HG02571 (cell line): ENCODE data around the gene PAX2.

Experiments
- ATAC-seq: cut with Tn5 transposase; IDR thresholded peaks from one replicate; pipeline ENCODE4 v1.9.1; 2021; ENCODE audit warnings: mild to moderate bottlenecking, moderate library complexity; ENCODE audit not compliant: unreplicated experiment

Gene PAX2

GRCh38 chr10:100749309-100750217 lies 4.2 kb downstream of the PAX2 start:
- no peak for ATAC-seq

DNA sequence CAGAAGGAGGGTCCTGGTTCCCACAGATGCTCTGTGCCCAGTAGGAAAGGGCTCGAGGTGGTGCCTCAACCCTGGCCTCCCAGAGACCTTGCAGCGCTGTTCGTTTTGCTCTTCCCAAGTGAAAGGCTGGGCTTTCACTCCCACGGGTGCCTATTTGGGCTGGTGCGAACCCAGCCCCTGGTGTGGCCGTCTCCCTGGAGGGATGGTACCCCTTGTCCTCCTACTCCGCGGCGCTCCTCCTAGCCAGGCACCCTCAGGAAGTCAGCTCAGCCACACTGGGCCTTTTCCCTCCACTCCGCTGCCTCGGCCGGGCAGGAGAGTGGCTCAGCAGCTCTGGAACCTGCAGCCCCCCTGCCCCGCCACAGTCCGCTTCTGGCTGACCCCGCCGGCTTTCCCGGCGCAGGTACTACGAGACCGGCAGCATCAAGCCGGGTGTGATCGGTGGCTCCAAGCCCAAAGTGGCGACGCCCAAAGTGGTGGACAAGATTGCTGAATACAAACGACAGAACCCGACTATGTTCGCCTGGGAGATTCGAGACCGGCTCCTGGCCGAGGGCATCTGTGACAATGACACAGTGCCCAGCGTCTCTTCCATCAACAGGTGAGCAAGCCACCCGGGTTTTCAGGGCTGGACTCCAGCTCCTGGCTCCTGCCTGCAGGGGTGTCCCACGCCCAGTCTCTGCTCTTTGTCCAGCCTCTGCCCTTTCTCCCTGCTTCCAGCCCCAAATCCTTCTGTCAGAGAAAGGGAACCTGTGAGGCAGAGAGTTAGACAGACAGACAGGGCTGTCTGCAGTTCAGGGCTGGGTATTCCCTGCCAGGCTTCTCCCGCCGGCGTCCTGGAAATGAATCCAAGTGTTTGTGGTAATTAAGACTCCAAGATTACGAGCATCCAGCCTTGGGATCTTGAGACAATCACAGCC lies 5.2 kb downstream of the PAX2 start:
- ATAC-seq = no peak

DNA sequence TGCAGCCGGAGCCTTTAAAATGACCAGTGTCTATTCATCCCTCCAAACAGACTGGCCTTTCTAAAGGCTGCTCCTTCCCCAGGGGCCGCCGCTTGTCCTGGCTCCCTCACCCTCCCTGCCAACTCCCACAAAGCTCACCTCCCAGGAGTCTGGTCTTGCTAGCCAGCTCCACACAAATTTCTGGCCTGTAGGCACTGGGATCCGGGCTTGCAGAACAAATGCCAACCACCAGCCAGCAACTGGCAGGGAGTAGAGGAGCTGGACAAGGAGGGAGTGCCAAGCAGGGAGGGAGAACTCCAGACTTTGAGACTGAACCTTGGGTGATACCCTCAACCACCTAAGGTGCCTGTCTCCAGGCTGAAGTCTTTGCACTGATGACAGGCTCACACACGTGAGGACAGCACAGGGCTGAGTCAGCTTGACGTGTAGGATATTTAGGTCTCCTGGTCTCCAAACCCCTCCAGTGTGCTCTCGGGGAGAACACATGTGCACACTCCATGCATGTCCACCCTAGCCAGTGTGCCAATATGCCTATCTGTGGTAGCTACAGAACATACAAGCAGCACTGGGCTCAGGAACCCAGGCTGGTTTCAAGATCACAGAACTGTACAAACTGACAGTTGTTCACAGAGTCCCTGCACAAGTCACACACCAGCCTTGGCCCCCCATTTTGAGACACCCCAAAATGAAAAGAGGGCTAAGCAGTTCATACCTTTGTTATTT lies 6.0 kb downstream of the PAX2 start:
- no peak for ATAC-seq

- ATAC-seq = no peak
These were observed 10.4 kb downstream of the PAX2 start for GRCh38 chr10:100755821-100756220.

DNA sequence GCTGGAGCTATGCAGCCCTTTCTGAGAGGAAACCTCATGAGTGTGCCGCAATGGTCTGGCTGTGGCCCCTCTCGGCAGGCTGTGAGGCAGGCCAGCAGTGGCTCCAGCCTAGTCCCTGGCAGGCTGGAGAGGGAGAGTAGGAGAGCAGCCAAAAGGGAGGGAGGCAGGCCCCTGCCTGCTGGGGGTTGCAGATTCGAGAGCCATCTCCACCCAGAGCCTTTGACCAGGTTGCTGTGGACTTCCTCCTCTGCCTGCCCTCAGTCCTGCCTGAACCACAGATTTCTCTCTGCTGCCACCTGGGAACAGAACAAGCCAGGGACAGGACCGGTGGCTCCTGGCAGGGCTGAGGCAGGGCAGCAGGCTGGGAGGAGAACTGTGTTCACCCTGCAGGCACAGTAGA lies 13.9 kb downstream of the PAX2 start:
- ATAC-seq = no peak

GRCh38 chr10:100760726-100761125 lies 15.3 kb downstream of the PAX2 start:
- no peak for ATAC-seq

DNA sequence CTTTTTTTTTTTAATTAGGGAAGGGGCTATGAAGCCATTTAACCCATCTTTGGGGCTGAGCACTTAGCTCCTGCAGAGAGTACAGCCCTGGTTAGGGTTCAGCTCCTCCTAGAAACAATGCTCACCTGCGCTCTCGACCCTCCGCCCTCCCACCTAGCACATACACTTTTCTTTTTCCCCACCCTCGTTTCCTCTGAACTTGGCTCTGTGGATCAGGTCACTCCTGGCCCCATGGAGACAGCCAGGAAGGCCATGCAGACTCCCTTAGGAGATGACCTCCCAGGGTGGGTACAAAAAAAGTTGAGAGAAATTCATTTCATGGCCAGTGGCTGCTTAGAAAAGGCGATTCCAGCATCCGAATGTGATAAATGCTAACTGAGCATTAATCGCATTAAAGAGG lies 15.8 kb downstream of the PAX2 start:
- ATAC-seq = no peak

GRCh38 chr10:100763043-100763747 lies 17.8 kb downstream of the PAX2 start:
- no peak for ATAC-seq

GRCh38 chr10:100766693-100767421 lies 21.5 kb downstream of the PAX2 start:
- no peak for ATAC-seq

GRCh38 chr10:100767422-100767775 lies 22.0 kb downstream of the PAX2 start:
- no peak for ATAC-seq

DNA sequence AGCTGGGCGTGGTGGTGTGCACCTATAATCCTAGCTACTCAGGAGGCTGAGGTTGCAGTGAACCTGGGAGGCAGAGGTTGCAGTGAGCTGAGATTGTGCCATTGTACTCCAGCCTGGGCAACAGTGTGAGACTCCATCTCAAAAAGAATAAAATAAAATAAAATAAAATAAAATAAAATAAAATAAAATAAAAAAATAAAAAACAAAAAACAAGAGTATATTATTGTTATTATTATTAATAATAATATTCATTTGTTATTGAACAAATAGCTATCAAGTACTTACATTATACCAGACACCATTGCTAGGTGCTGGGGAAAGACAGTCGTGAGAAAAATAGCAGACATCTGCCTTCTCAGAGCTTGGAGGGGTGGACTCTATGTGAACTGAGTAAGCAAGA lies 24.1 kb downstream of the PAX2 start:
- no peak for ATAC-seq

DNA sequence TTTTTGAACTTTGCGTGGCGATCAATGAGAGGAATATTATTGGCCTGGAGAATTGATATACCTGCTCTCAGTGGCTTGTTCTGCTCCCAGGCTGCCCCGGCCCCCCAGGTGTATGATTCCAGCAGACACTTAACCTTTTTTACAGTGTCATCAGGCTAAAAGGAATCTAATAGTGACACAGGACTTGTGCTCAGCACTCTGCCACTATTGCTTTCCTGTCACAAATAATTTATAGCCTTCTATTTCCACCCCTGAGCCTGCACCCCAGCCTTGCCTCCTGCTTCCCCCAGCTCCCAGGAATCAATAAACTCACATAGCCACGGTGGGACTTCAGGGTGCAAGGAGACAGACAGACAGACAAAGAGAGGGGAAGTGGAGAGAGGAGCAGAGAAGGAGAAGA lies 28.3 kb downstream of the PAX2 start:
- ATAC-seq = no peak

- no peak for ATAC-seq
These were observed 28.8 kb downstream of the PAX2 start for GRCh38 chr10:100774223-100774622.

DNA sequence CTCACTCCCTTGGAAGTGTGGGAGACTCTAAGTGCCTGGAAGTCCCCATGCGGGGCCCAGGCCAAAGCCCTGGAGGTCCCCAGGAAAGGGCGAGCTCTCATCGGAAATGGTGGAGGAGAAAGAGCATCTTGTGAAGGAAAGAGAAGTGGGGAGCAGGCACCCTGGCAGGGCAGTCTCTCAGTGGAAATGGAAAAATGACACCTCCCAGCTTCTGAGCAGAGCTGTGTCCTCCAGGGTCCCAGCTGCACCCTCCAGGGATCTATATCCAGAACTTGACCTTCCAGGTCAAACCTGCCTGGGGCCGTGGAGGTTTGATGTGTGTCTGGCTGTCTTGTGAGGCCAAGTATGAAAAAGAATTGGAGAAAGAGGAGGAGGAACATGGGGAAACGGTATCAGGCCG lies 29.5 kb downstream of the PAX2 start:
- ATAC-seq = no peak

DNA sequence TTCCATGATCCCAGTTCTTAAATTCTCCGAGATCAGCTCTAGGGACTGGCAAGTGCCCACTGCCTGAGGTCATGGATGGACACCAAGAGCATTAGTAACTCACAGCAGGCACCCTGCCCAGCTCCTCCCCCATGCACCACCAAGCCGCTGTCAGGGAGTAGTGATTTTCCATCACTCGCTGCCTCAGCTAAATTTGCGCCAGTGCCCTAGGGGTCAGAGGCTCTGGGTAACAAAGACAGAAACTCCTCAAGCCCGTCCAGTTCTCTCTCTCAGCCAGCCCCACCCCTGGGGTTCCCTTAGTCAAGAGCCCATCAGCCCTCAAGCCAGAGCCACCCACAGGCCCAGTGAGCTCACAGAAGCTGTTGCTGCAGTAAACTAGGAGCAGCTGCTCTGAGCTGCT lies 30.0 kb downstream of the PAX2 start:
- no peak for ATAC-seq

- no peak for ATAC-seq
These were observed 30.5 kb downstream of the PAX2 start for GRCh38 chr10:100775871-100776270.

DNA sequence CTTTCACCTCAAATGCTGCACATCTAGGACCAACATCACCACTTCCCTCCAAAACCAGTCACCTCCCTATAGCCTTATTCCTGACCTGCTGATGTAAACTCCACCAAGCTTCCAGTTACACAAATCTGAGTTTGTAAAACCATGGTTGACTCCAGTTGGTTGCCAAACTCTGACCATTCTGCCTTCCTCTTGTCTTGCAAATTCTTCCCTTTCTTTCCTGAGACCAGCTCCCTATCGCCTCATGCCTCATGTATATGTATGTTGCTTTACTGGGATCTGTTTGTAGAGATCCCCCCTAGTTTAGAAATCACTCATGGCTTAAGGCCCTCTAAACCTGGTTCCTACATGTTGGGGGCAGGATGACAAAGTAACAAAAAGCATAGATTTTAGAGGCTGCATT lies 31.3 kb downstream of the PAX2 start:
- no peak for ATAC-seq

DNA sequence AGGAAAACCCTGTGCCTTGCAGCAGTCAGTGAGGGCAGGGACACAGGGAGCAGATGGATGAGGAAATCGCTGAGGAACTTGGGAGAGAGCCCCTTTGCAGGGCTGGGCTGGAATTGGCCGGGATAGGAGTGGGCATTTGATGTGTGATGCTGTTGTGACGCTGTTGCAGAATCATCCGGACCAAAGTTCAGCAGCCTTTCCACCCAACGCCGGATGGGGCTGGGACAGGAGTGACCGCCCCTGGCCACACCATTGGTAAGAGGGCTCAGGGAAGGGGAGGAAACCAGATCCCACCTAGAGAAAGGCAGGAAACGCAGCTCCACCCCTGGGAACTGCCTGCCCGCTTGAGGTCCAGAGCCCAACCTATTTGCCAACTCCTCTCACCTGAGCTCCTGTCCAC lies 33.9 kb downstream of the PAX2 start:
- ATAC-seq = no peak

DNA sequence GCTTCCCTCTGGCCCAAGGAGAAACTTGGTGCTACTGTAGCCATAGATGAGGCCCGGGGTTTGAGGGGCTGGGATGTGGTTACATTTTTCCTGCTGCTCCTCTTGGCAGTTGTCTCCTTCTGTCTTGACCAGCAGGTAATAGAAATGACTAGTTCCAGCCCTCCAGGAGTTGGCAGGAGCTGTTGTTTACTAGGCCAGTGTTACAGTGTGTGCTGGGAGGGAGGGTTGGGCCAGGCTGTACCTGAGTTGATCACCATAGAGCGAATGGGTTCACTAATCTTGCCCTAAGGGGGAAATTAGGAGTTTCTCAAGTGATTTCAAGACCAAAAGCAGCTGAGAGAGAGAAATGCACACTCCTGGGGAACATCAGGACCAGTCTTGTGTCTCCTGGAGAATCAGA lies 34.9 kb downstream of the PAX2 start:
- ATAC-seq = no peak

GRCh38 chr10:100781145-100781665 lies 35.8 kb downstream of the PAX2 start:
- ATAC-seq = no peak
